ENCODE results near the gene MIOX.

GRCh38 chr22:50483977-50484853 lies 2.4 kb upstream of the MIOX start:
- TF ChIP-seq CTCF (conservative IDR thresholded peaks at IDR 0.05; ENCODE audit: low read depth, low read length) (no peak), EZH2 (IDR thresholded peaks at IDR 0.05; ENCODE audit: borderline replicate concordance, low read depth, low read length, poor library complexity, severe bottlenecking) (no peak)
